Upper lobe of left lung (tissue), 6 donors: ENCODE measurements around the gene NPTXR. TPM values are rescaled to one million over a fixed set of nuclear protein-coding genes. Genes with fewer than 3 reads are reported as not detected.
A peak's percentile ranks its signal among the peaks of the same experiment; 100 is the strongest.

ENCODE experiments used
- ATAC-seq, 2 donors: fragments of 200-7000 bp; cut with Tn5 transposase; one replicate each; pipeline ENCODE4 v1.9.1; 2022; ENCODE audit warnings: mild to moderate bottlenecking in 2 of 2, moderate library complexity in 2 of 2; ENCODE audit not compliant: low FRiP score in 2 of 2
- DNase-seq, 2 donors: peaks; one replicate each; pipeline ENCODE4 v3.0.0-alpha.2; 2019 to 2020
- H3K27ac ChIP-seq, 4 donors: fragments of 200-600 bp; sonication (generic); one replicate each; pipeline ENCODE4 v1.5.1; 2016 to 2019
- H3K27me3 ChIP-seq, 4 donors: fragments of 200-600 bp; sonication (generic); one replicate each; pipeline ENCODE4 v1.5.1; 2017 to 2019
- H3K36me3 ChIP-seq, 4 donors: fragments of 200-600 bp; sonication (generic); one replicate each; pipeline ENCODE4 v1.5.1; 2016 to 2019
- H3K4me1 ChIP-seq, 4 donors: fragments of 200-600 bp; sonication (generic); one replicate each; pipeline ENCODE4 v1.5.1; 2018 to 2019
- H3K4me3 ChIP-seq, 4 donors: fragments of 200-600 bp; sonication (generic); one replicate each; pipeline ENCODE4 v1.5.1; 2017 to 2019; ENCODE audit warnings: mild to moderate bottlenecking in 2 of 4, moderate library complexity in 1 of 4
- H3K9me3 ChIP-seq, 4 donors: fragments of 200-600 bp; sonication (generic); one replicate each; pipeline ENCODE4 v1.5.1; 2018 to 2019
- CTCF ChIP-seq, 6 experiments: fragments of 450-650 bp in 4 of 6; fragments of 200-600 bp in 2 of 6; sonication (generic) in 2 of 6; IDR thresholded peaks; one replicate each; pipeline ENCODE4 v1.5.1; 2016 to 2019; ENCODE audit warnings: antibody characterized with exemption in 6 of 6
- EP300 ChIP-seq, 4 donors: sonication (generic); formaldehyde crosslinking; IDR thresholded peaks; one replicate each; pipeline ENCODE4 v1.5.1; 2017; ENCODE audit warnings: antibody characterized with exemption in 4 of 4, control low read depth in 2 of 4
- POLR2A ChIP-seq, 4 donors: fragments of 450-650 bp; IDR thresholded peaks; one replicate each; pipeline ENCODE4 v1.5.1; 2016 to 2017; ENCODE audit warnings: antibody characterized with exemption in 4 of 4, mild to moderate bottlenecking in 2 of 4
- POLR2AphosphoS5 ChIP-seq, 2 donors: sonication (generic); formaldehyde crosslinking; IDR thresholded peaks; one replicate each; pipeline ENCODE4 v1.5.1; 2017; ENCODE audit warnings: antibody characterized with exemption in 2 of 2
- WGBS, 2 donors: methylation state at CpG; one replicate each; pipeline ENCODE4 v1.1.5; 2017 to 2018; 5-methylcytosine and 5-hydroxymethylcytosine counted together
- total RNA-seq, 6 donors: library from RNA; depleted of rRNA in 4 of 6; stranded (reverse); fragments of >200 nt in 4 of 6; gene quantifications; one replicate each; pipeline versions ENCODE4 v1.1.0 to v1.2.1, GENCODE V29; 2016 to 2021
- donor health status: DM: no; HTN: no; CAD: no; lungs with moderate emphysema.
- donor health status: DM: no; HTN: yes; CAD: no; lungs with severe emphysema.

Gene NPTXR
- total RNA-seq, 6 donors from 2014 or later: 1.4 to 6.6 (median 3.0) TPM; not detected in 1

GRCh38 chr22:38792833-38793232, 51.0 kb downstream of the NPTXR start:
- 72 to 73% methylated on average over 4 of the region's 4 CpGs for WGBS, 2 donors
- Histone ChIP-seq H3K4me3 (peak overlapping the region in 2 of 4 donors; percentile 70 to 96), H3K36me3 (peaks cover 0 to 12% (median 9%) of the 10 kb centered on the region in 4 donors), H3K27ac (peak overlapping the region in 2 of 4 donors; percentile 85 to 88), H3K9me3 (no peaks in the 10 kb centered on the region), H3K4me1 (peaks cover 14 to 27% (median 16%) of the 10 kb centered on the region in 4 donors), H3K27me3 (no peaks in the 10 kb centered on the region)
- DNase-seq (no peak), ATAC-seq (no peak)
- TF ChIP-seq EP300 (IDR thresholded peaks at IDR 0.05): no peak
- TF ChIP-seq POLR2AphosphoS5 (IDR thresholded peaks at IDR 0.05): no peak
- TF ChIP-seq CTCF (IDR thresholded peaks at IDR 0.05): no peak
- TF ChIP-seq POLR2A (IDR thresholded peaks at IDR 0.05): no peak

- Histone ChIP-seq H3K27me3 (no peaks in the 10 kb centered on the region), H3K9me3 (no peaks in the 10 kb centered on the region), H3K27ac (peak overlapping the region in 1 of 4 donors; percentile 66), H3K4me3 (no peak overlapping the region), H3K36me3 (peaks cover 0 to 12% (median 9%) of the 10 kb centered on the region in 4 donors), H3K4me1 (peaks cover 16 to 27% (median 18%) of the 10 kb centered on the region in 4 donors)
- no peak for TF ChIP-seq POLR2A (IDR thresholded peaks at IDR 0.05)
- TF ChIP-seq CTCF (IDR thresholded peaks at IDR 0.05): no peak
- no peak for TF ChIP-seq POLR2AphosphoS5 (IDR thresholded peaks at IDR 0.05)
- TF ChIP-seq EP300 (IDR thresholded peaks at IDR 0.05): no peak
- 83 to 87% methylated on average over 4 of the region's 4 CpGs for WGBS, 2 donors
- no peak for DNase-seq
- ATAC-seq: no peak
These were observed 54.2 kb downstream of the NPTXR start for GRCh38 chr22:38789606-38790005.

- peaks cover 0 to 12% (median 9%) of the 10 kb centered on the region in 4 donors for H3K36me3 ChIP-seq
- no peaks in the 10 kb centered on the region for H3K9me3 ChIP-seq
- H3K4me1 ChIP-seq: peaks cover 12 to 22% (median 16%) of the 10 kb centered on the region in 4 donors
- no peak for ATAC-seq
- no peak overlapping the region for H3K4me3 ChIP-seq
- no peak for DNase-seq
- peak overlapping the region; percentile 2 to 66 (median 48) for H3K27ac ChIP-seq
- no peaks in the 10 kb centered on the region for H3K27me3 ChIP-seq
- 74 to 76% methylated on average over 6 of the region's 6 CpGs for WGBS, 2 donors
- TF ChIP-seq POLR2A (IDR thresholded peaks at IDR 0.05) (no peak), EP300 (IDR thresholded peaks at IDR 0.05) (no peak), POLR2AphosphoS5 (IDR thresholded peaks at IDR 0.05) (no peak), CTCF (IDR thresholded peaks at IDR 0.05) (no peak)
These were observed 55.0 kb downstream of the NPTXR start for GRCh38 chr22:38788846-38789245.

- DNase-seq (peak; percentile 43 to 56), ATAC-seq (peak; percentile 79 to 90)
- peaks cover 0 to 12% (median 9%) of the 10 kb centered on the region in 4 donors for H3K36me3 ChIP-seq
- H3K9me3 ChIP-seq: no peaks in the 10 kb centered on the region
- TF ChIP-seq CTCF (IDR thresholded peaks at IDR 0.05): no peak
- peak; percentile 21 to 38 for TF ChIP-seq POLR2AphosphoS5 (IDR thresholded peaks at IDR 0.05)
- peaks cover 8 to 18% (median 14%) of the 10 kb centered on the region in 4 donors for H3K4me1 ChIP-seq
- no peaks in the 10 kb centered on the region for H3K27me3 ChIP-seq
- peak overlapping the region; percentile 38 to 66 (median 50) for H3K27ac ChIP-seq
- WGBS, 2 donors: 52% methylated on average over 16 of the region's 16 CpGs
- H3K4me3 ChIP-seq: no peak overlapping the region
These were observed 55.6 kb downstream of the NPTXR start for GRCh38 chr22:38788021-38788816.
